Measurements from ENCODE around the gene EPB41L5. TPM values are rescaled to one million over a fixed set of nuclear protein-coding genes. Genes with fewer than 3 reads are reported as not detected.
"Not testable (repeated sequence)": the region's sequence is repeated elsewhere in the genome, so short reads cannot be mapped to it uniquely, and the experiment has no call there.

EPB41L5 gene
- 1 to 10 TPM; 3.4 to 4.4 TPM for total RNA-seq

GRCh38 chr2:120012771-120013596 is at the start of gene EPB41L5:
EPB41L5 (plus strand) TSS chr2:120013077; CDS start chr2:120019085, 6,008 bp downstream.
- ChIA-PET POLR2A (interaction anchor here (0.5 to 1.2 kb wide), 3 partner anchors 164 to 954 kb away, joined by 3 to 4 read pairs (median 3); no protein-coding TSS in a partner anchor), CTCF (interaction anchor here (0.5 to 1.4 kb wide), 2 partner anchors 162 to 168 kb away, joined by 3 to 4 read pairs; no protein-coding TSS in a partner anchor)

GRCh38 chr2:119981896-119982295 is 31.0 kb upstream of the EPB41L5 start:
- CTCF ChIA-PET: no interaction called here

GRCh38 chr2:119982506-119982905 is 30.4 kb upstream of the EPB41L5 start:
- CTCF ChIA-PET: no interaction called here
- POLR2A ChIA-PET: no interaction called here

More at GRCh38 chr2:119981896-119982295, 31.0 kb upstream of the EPB41L5 start:
- POLR2A ChIA-PET: no interaction called here

GRCh38 chr2:119983108-119983507 is 29.8 kb upstream of the EPB41L5 start:
- ChIA-PET POLR2A (no interaction called here), CTCF (no interaction called here)

GRCh38 chr2:119996148-119996547 is 16.7 kb upstream of the EPB41L5 start:
- POLR2A ChIA-PET: interaction anchor here (0.7 kb wide), 1 partner anchor 733 kb away, joined by 11 read pairs; no protein-coding TSS in a partner anchor
- CTCF ChIA-PET: no interaction called here

GRCh38 chr2:119996896-119997891 is 15.7 kb upstream of the EPB41L5 start:
- POLR2A ChIA-PET, CTCF ChIA-PET: not testable (repeated sequence)

- POLR2A ChIA-PET: no interaction called here
- CTCF ChIA-PET: no interaction called here
Measured at GRCh38 chr2:120001471-120001870, 11.4 kb upstream of the EPB41L5 start.

- ChIA-PET POLR2A (interaction anchor here (0.6 kb wide), 1 partner anchor 139 kb away, joined by 3 read pairs; no protein-coding TSS in a partner anchor), CTCF (no interaction called here)
Measured at GRCh38 chr2:120004254-120004653, 8.6 kb upstream of the EPB41L5 start.

GRCh38 chr2:120005834-120006521 is 6.9 kb upstream of the EPB41L5 start:
- CTCF ChIA-PET: no interaction called here
- POLR2A ChIA-PET: no interaction called here

- ChIA-PET CTCF (no interaction called here), POLR2A (no interaction called here)
Measured at GRCh38 chr2:120007851-120008250, 5.0 kb upstream of the EPB41L5 start.

GRCh38 chr2:120012363-120012762 is 514 bp upstream of the EPB41L5 start:
- CTCF ChIA-PET: interaction anchor here (0.5 to 1.4 kb wide), 2 partner anchors 163 to 168 kb away, joined by 3 to 4 read pairs; no protein-coding TSS in a partner anchor
- POLR2A ChIA-PET: interaction anchor here (0.5 to 1.2 kb wide), 2 partner anchors 164 to 954 kb away, joined by 3 to 4 read pairs; no protein-coding TSS in a partner anchor

GRCh38 chr2:120013597-120014223 is 833 bp downstream of the EPB41L5 start:
- POLR2A ChIA-PET: interaction anchor here (1.0 to 1.2 kb wide), 2 partner anchors 163 to 309 kb away, joined by 3 to 4 read pairs; no protein-coding TSS in a partner anchor
- CTCF ChIA-PET: interaction anchor here (1.4 kb wide), 1 partner anchor 161 kb away, joined by 4 read pairs; no protein-coding TSS in a partner anchor

- CTCF ChIA-PET: no interaction called here
- POLR2A ChIA-PET: no interaction called here
Measured at GRCh38 chr2:120014226-120014980, 1.5 kb downstream of the EPB41L5 start.

- POLR2A ChIA-PET: no interaction called here
- CTCF ChIA-PET: no interaction called here
Measured at GRCh38 chr2:120016800-120017199, 3.9 kb downstream of the EPB41L5 start.

GRCh38 chr2:120017201-120017600 is 4.3 kb downstream of the EPB41L5 start:
- ChIA-PET POLR2A (no interaction called here), CTCF (no interaction called here)

- ChIA-PET POLR2A (no interaction called here), CTCF (no interaction called here)
Measured at GRCh38 chr2:120018549-120018948, 5.7 kb downstream of the EPB41L5 start.

- ChIA-PET POLR2A (no interaction called here), CTCF (no interaction called here)
Measured at GRCh38 chr2:120020554-120020953, 7.7 kb downstream of the EPB41L5 start.

GRCh38 chr2:120022505-120022904 is 9.6 kb downstream of the EPB41L5 start:
- CTCF ChIA-PET, POLR2A ChIA-PET: not testable (repeated sequence)

All from activated CD8-positive, alpha-beta memory T cell treated with anti-CD3 and anti-CD28 coated beads for 36 hours (primary cell).